WERI-Rb-1 (cell line): Measurements from ENCODE around the gene TLK1.

Experiments used
- DNase-seq: peaks from one replicate; pipeline ENCODE4 v3.0.0-alpha.2; 2020
- H3K27ac ChIP-seq: fragments of 250-450 bp; sonication (Bioruptor Pico); 2 replicates; pipeline ENCODE4 v1.5.1; 2020; ENCODE audit warnings: mild to moderate bottlenecking, moderate library complexity
- H3K27me3 ChIP-seq: fragments of 250-450 bp; sonication (Bioruptor Pico); 2 replicates; pipeline ENCODE4 v1.5.1; 2021; ENCODE audit warnings: mild to moderate bottlenecking, low read depth, moderate library complexity; ENCODE audit not compliant: insufficient read depth, severe bottlenecking
- H3K36me3 ChIP-seq: fragments of 250-450 bp; sonication (Bioruptor Pico); 2 replicates; pipeline ENCODE4 v1.5.1; 2020; ENCODE audit warnings: mild to moderate bottlenecking, moderate library complexity
- H3K4me3 ChIP-seq: 2 replicates; pipeline ENCODE4 v1.5.1; 2011; ENCODE audit warnings: low read depth, mild to moderate bottlenecking, control low read depth, low read length
- H3K9me3 ChIP-seq: fragments of 250-450 bp; sonication (Bioruptor Pico); 2 replicates; pipeline ENCODE4 v1.5.1; 2021; ENCODE audit warnings: mild to moderate bottlenecking, moderate library complexity; ENCODE audit not compliant: severe bottlenecking
- TF ChIP-seq, protein P1 (sequence below): IDR thresholded peaks from 2 replicates; pipeline ENCODE4 v1.5.1; 2011; ENCODE audit warnings: low read depth, mild to moderate bottlenecking, control low read depth, inconsistent platforms, low read length

The TLK1 gene

DNA sequence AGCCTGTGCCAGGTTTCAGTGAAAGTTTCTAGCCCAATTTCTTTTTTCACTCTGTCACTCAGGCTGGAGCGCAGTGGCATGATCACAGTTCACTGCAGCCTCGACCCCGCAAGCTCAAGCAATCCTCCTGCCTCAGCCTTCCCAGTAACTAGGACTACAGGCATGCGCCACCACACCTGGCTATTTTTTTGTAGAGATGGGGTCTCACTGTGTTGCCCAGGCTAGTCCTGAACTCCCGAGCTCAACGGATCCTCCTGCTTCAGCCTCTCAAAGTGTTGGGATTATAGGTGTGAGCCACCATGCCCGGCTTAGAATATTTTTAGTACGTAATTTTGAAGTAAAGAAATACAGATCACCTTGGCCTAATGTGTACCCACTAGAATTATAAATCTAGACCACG, 144.6 kb downstream of the TLK1 start:
- H3K27ac ChIP-seq = no peak overlapping the region
- H3K36me3 ChIP-seq = peaks cover 7% of the 10 kb centered on the region; the same call in 1 of the 2 replicates
- DNase-seq = no peak
- H3K9me3 ChIP-seq = no peaks in the 10 kb centered on the region
- H3K4me3 ChIP-seq = no peak overlapping the region
- TF ChIP-seq, protein P1, sequence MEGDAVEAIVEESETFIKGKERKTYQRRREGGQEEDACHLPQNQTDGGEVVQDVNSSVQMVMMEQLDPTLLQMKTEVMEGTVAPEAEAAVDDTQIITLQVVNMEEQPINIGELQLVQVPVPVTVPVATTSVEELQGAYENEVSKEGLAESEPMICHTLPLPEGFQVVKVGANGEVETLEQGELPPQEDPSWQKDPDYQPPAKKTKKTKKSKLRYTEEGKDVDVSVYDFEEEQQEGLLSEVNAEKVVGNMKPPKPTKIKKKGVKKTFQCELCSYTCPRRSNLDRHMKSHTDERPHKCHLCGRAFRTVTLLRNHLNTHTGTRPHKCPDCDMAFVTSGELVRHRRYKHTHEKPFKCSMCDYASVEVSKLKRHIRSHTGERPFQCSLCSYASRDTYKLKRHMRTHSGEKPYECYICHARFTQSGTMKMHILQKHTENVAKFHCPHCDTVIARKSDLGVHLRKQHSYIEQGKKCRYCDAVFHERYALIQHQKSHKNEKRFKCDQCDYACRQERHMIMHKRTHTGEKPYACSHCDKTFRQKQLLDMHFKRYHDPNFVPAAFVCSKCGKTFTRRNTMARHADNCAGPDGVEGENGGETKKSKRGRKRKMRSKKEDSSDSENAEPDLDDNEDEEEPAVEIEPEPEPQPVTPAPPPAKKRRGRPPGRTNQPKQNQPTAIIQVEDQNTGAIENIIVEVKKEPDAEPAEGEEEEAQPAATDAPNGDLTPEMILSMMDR = no peak
- H3K27me3 ChIP-seq = no peaks in the 10 kb centered on the region

- Histone ChIP-seq H3K9me3 (no peaks in the 10 kb centered on the region), H3K4me3 (no peak overlapping the region), H3K36me3 (peaks cover 12% of the 10 kb centered on the region), H3K27ac (no peak overlapping the region), H3K27me3 (no peaks in the 10 kb centered on the region)
- no peak for DNase-seq
- TF ChIP-seq, protein P1 = no peak
Observed at GRCh38 chr2:171013851-171014250, 146.8 kb downstream of the TLK1 start.

DNA sequence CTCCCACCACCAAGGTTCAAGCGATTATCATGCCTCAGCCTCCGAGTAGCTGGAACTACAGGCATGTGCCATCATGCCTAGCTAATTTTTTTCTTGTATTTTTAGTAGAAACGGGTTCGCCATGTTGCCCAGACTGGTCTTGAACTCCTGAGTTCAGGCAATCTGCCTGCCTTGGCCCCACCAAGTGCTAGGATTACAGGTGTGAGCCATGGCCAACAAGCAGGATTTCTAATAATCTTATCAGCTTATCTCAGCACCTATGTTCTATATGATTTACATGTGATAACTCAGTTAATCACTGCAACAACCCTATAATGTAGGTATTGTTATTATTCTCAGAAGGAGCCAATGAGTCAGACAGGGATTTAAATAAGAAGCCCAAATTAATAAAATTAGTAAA, 151.3 kb downstream of the TLK1 start:
- Histone ChIP-seq H3K9me3 (no peaks in the 10 kb centered on the region), H3K27ac (no peak overlapping the region), H3K27me3 (no peaks in the 10 kb centered on the region), H3K4me3 (no peak overlapping the region), H3K36me3 (peaks cover 31% of the 10 kb centered on the region)
- peak; percentile 54 for DNase-seq
- TF ChIP-seq, protein P1 = no peak

DNA sequence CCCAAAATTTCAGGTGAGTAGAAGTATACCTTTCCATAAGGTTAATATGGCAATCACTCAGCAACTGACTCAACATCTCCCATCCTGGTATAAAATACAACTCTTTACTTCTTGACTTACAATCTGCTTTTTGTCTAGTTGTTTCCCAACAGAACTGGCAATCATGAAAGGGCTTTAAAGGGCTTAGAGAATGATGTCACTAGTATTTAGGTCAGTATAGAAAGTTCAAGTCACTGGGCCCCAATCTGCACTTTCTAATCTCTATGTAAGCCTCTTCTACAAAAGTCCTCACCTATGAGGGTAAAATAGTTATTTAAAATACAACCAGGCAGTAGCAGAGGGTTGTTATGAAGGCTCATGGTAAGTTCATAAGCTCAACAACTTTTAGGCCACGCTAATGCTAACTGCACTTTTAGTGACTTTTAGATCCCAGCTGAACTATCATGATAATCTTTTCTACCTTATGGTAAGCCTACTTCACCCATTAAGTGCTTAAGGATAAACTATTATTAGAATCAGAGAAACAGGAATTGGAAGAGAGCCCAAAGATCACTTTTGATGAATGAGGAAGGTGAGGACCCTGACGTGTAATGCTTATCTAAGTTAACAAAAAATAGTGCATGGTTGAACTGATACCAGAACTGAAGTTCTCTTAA, 152.0 kb downstream of the TLK1 start:
- DNase-seq = peak; percentile 25
- TF ChIP-seq, protein P1 = no peak
- Histone ChIP-seq H3K9me3 (no peaks in the 10 kb centered on the region), H3K27me3 (no peaks in the 10 kb centered on the region), H3K27ac (peak overlapping the region; percentile 23; the same call in 1 of the 2 replicates), H3K36me3 (peaks cover 32% of the 10 kb centered on the region), H3K4me3 (no peak overlapping the region)

GRCh38 chr2:171004833-171005232, 155.9 kb downstream of the TLK1 start:
- Histone ChIP-seq H3K27ac (no peak overlapping the region), H3K27me3 (no peaks in the 10 kb centered on the region), H3K9me3 (no peaks in the 10 kb centered on the region), H3K36me3 (peaks cover 52% of the 10 kb centered on the region), H3K4me3 (no peak overlapping the region)
- DNase-seq = no peak
- TF ChIP-seq, protein P1 = no peak

- no peak for DNase-seq
- H3K27ac ChIP-seq = no peak overlapping the region
- TF ChIP-seq, protein P1 = no peak
- no peaks in the 10 kb centered on the region for H3K27me3 ChIP-seq
- peaks cover 55% of the 10 kb centered on the region for H3K36me3 ChIP-seq
- H3K4me3 ChIP-seq = no peak overlapping the region
- no peaks in the 10 kb centered on the region for H3K9me3 ChIP-seq
Observed at GRCh38 chr2:171004363-171004762, 156.3 kb downstream of the TLK1 start.
